OCI-LY7 (cell line): ENCODE data around the gene HCK. TPM values are rescaled to one million over a fixed set of nuclear protein-coding genes. Genes with fewer than 3 reads are reported as not detected.

Source experiments
- BruUV-seq: library from RNA; stranded (reverse); fragments of 400-500 nt; replicated peaks from 2 replicates; lab custom pipeline; 2021; lab: Mats Ljungman, UMichigan
- CTCF ChIA-PET: fragments of 300-600 bp; sonication (Branson Sonifier 250); formaldehyde crosslinking; loops from one replicate; lab custom pipeline; 2022; ENCODE audit warnings: antibody characterized with exemption; ENCODE audit not compliant: unreplicated experiment; lab: Charles Lee
- POLR2A ChIA-PET: fragments of 300-600 bp; sonication (Branson Sonifier 250); formaldehyde crosslinking; loops from one replicate; lab custom pipeline; 2022; ENCODE audit warnings: antibody characterized with exemption; lab: Charles Lee
- DNase-seq: peaks from one replicate; pipeline ENCODE4 v3.0.0-alpha.2; 2015; ENCODE audit warnings: low spot score
- H2AFZ ChIP-seq: fragments of 200-600 bp; sonication (generic), shearing (Covaris generic); 2 replicates; pipeline ENCODE4 v1.6.1; 2014; ENCODE audit warnings: mild to moderate bottlenecking, antibody characterized with exemption, low read length, moderate library complexity
- H3K27ac ChIP-seq: fragments of 200-600 bp; sonication (generic); 2 replicates; pipeline ENCODE4 v1.5.1; 2014; ENCODE audit warnings: mixed run types, low read depth, mild to moderate bottlenecking, moderate library complexity, low read length, inconsistent platforms; ENCODE audit not compliant: poor library complexity, severe bottlenecking
- H3K36me3 ChIP-seq: fragments of 200-600 bp; sonication (generic); 2 replicates; pipeline ENCODE4 v1.6.1; 2014; ENCODE audit warnings: mild to moderate bottlenecking, antibody characterized with exemption, low read length, moderate library complexity, mixed read lengths; ENCODE audit not compliant: insufficient read depth
- H3K4me1 ChIP-seq: fragments of 200-600 bp; sonication (generic); 2 replicates; pipeline ENCODE4 v1.5.1; 2014; ENCODE audit warnings: mild to moderate bottlenecking, low read length; ENCODE audit not compliant: insufficient read depth, poor library complexity, severe bottlenecking
- H3K4me2 ChIP-seq: fragments of 200-600 bp; sonication (generic); 2 replicates; pipeline ENCODE4 v1.6.1; 2014; ENCODE audit warnings: mild to moderate bottlenecking, low read length
- H3K4me3 ChIP-seq: fragments of 200-600 bp; sonication (generic); 2 replicates; pipeline ENCODE4 v1.5.1; 2014; ENCODE audit warnings: mild to moderate bottlenecking, low read depth, low read length; ENCODE audit not compliant: poor library complexity, severe bottlenecking
- H3K79me2 ChIP-seq: fragments of 200-600 bp; sonication (generic); 2 replicates; pipeline ENCODE4 v1.6.1; 2016; ENCODE audit warnings: low read depth, mild to moderate bottlenecking, low read length, moderate library complexity, mixed read lengths; ENCODE audit not compliant: insufficient read depth
- H3K9me2 ChIP-seq: fragments of 200-600 bp; sonication (generic); 2 replicates; pipeline ENCODE4 v1.6.1; 2016; ENCODE audit warnings: mild to moderate bottlenecking, low read length, mixed read lengths; ENCODE audit not compliant: insufficient read depth
- H3K9me3 ChIP-seq: fragments of 200-600 bp; sonication (generic); 2 replicates; pipeline ENCODE4 v1.6.1; 2014; ENCODE audit warnings: mild to moderate bottlenecking, mixed run types, low read length, mixed read lengths
- H4K20me1 ChIP-seq: fragments of 200-600 bp; sonication (generic); 2 replicates; pipeline ENCODE4 v1.6.1; 2014; ENCODE audit warnings: mild to moderate bottlenecking, antibody characterized with exemption, low read length, moderate library complexity, mixed read lengths; ENCODE audit not compliant: insufficient read depth
- CTCF ChIP-seq: fragments of 200-600 bp; sonication (generic); conservative IDR thresholded peaks from 2 replicates; pipeline ENCODE4 v1.5.1; 2014; ENCODE audit warnings: mild to moderate bottlenecking, antibody characterized with exemption, low read length, moderate library complexity, mixed read lengths
- EZH2phosphoT487 ChIP-seq: fragments of 200-600 bp; sonication (generic); IDR thresholded peaks from 2 replicates; pipeline ENCODE4 v1.6.1; 2018; ENCODE audit warnings: low read depth, borderline replicate concordance, mild to moderate bottlenecking, mixed run types, antibody characterized with exemption, low read length, moderate library complexity, mixed read lengths
- intact Hi-C: fragments of 100-400 bp; cut with micrococcal nuclease; formaldehyde crosslinking; loops from one replicate; pipeline ENCODE4 v1.10.0; 2022; ENCODE audit not compliant: unreplicated experiment
- total RNA-seq, 2 experiments: library from RNA; depleted of rRNA in 1 of 2; stranded (reverse); fragments of >200 nt in 1 of 2; shearing (Covaris generic) in 1 of 2; gene quantifications; 2 replicates each; pipeline ENCODE4 v1.2.3, GENCODE V29; 2014 to 2022

Gene HCK
- total RNA-seq, 2 experiments from 2014 or later = 0.19 to 3.2 TPM

GRCh38 chr20:32028647-32029372, 23.2 kb upstream of the HCK start:
- Histone ChIP-seq H3K4me2 (no peak overlapping the region), H3K4me1 (peaks cover 9% of the 10 kb centered on the region), H3K27ac (no peak overlapping the region), H3K9me3 (no peaks in the 10 kb centered on the region), H3K9me2 (no peaks in the 10 kb centered on the region), H3K79me2 (no peaks in the 10 kb centered on the region), H4K20me1 (no peaks in the 10 kb centered on the region), H3K4me3 (no peak overlapping the region), H2AFZ (no peak overlapping the region), H3K36me3 (no peaks in the 10 kb centered on the region)
- DNase-seq = no peak
- POLR2A ChIA-PET = interaction anchor here (0.7 to 1.5 kb wide), 2 partner anchors 12 to 29 kb away, joined by 3 to 4 read pairs; no protein-coding TSS in a partner anchor
- BruUV-seq = no TSS peak
- intact Hi-C loops = no loop called here
- no peak for TF ChIP-seq CTCF
- no peak for TF ChIP-seq EZH2phosphoT487
- CTCF ChIA-PET = interaction anchor here (1.4 kb wide), 1 partner anchor 11 kb away, joined by 4 read pairs; no protein-coding TSS in a partner anchor

- no peak overlapping the region for H3K27ac ChIP-seq
- no peaks in the 10 kb centered on the region for H3K9me2 ChIP-seq
- no peaks in the 10 kb centered on the region for H3K9me3 ChIP-seq
- ChIA-PET CTCF (interaction anchor here (1.4 kb wide), 1 partner anchor 12 kb away, joined by 4 read pairs; no protein-coding TSS in a partner anchor), POLR2A (interaction anchor here (0.5 to 1.5 kb wide), 3 partner anchors 13 to 74 kb away, joined by 3 to 4 read pairs (median 3); no protein-coding TSS in a partner anchor)
- intact Hi-C loops = no loop called here
- H3K4me2 ChIP-seq = no peak overlapping the region
- DNase-seq = no peak
- H3K4me3 ChIP-seq = no peak overlapping the region
- TF ChIP-seq CTCF (no peak), EZH2phosphoT487 (no peak)
- H3K4me1 ChIP-seq = peaks cover 14% of the 10 kb centered on the region
- H3K79me2 ChIP-seq = no peaks in the 10 kb centered on the region
- no TSS peak for BruUV-seq
- H4K20me1 ChIP-seq = no peaks in the 10 kb centered on the region
- no peaks in the 10 kb centered on the region for H3K36me3 ChIP-seq
- H2AFZ ChIP-seq = no peak overlapping the region
Observed at GRCh38 chr20:32029561-32029960, 22.5 kb upstream of the HCK start.
